GM19324 (cell line): Measurements from ENCODE around the gene DUOX2.
"Not testable (repeated sequence)": the region's sequence is repeated elsewhere in the genome, so short reads cannot be mapped to it uniquely, and the experiment has no call there.

Source experiments
- ATAC-seq: cut with Tn5 transposase; IDR thresholded peaks from one replicate; pipeline ENCODE4 v1.9.1; 2021; ENCODE audit warnings: mild to moderate bottlenecking, moderate library complexity; ENCODE audit not compliant: unreplicated experiment, low FRiP score

Gene DUOX2

GRCh38 chr15:45104170-45104569, 9.8 kb downstream of the DUOX2 start:
- not testable (repeated sequence) for ATAC-seq

DNA sequence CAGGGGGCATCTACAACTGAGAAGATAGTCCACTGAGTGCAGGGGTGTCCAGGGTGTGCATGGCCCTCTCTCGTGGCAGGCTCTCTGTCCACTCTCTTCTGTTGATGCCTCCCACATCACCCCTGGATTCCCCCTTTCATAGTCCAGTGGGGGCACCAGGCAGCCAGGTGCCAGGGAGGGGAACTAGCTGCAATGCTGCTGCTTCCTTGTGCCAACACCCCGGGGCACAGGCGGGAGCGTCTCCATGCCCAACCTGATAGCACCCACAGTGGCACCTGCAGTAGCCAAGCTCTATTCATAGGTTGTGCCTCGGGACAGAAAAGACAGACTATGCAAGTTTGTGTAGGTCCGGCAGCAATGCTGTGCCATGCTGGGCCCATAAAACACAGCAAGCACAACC, 11.7 kb downstream of the DUOX2 start:
- ATAC-seq: no peak

DNA sequence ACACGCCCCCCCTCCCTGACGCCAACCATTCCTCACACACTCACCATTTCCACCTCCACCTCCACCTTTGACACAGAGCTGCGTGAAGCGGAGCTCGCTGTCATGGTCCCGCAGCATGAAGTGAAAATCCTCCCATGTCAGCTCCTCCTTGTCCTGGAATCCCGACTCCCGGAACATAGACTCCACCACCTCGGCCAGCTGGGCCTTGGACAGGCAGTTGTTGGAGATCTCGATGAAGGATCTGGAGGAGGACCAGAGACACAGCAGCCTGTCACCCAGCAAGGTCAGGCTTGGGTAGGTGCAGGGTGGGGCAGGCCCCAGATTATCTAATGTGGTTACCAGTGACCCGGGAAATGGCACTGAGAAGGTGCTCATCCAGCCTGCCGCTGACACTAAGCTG, 12.2 kb downstream of the DUOX2 start:
- no peak for ATAC-seq

GRCh38 chr15:45100884-45101625, 12.9 kb downstream of the DUOX2 start:
- ATAC-seq: no peak

- no peak for ATAC-seq
Observed at GRCh38 chr15:45099549-45100165, 14.3 kb downstream of the DUOX2 start.

GRCh38 chr15:45097466-45097865, 16.5 kb downstream of the DUOX2 start:
- ATAC-seq: no peak

DNA sequence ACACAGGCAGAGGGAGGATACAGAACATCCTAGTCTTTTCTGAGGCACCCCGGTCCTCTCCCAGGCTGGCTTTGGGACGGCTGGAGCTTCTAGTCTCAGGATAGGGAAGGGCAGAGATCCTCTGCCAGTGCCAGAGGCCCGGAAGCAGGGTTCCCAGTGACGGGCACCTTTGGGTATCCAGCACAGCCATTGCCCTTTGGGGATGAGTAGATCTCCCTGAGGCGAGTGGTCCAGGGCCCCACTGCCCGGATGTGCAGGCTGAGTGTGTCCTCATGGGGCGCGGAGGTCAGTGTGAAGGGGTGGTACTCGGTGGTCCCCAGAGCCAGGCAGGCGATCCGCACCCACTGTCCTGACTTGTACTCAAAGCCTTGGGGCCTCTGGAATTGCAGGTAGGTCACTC, 18.3 kb downstream of the DUOX2 start:
- ATAC-seq: no peak

GRCh38 chr15:45094358-45094730, 19.6 kb downstream of the DUOX2 start:
- ATAC-seq: no peak

DNA sequence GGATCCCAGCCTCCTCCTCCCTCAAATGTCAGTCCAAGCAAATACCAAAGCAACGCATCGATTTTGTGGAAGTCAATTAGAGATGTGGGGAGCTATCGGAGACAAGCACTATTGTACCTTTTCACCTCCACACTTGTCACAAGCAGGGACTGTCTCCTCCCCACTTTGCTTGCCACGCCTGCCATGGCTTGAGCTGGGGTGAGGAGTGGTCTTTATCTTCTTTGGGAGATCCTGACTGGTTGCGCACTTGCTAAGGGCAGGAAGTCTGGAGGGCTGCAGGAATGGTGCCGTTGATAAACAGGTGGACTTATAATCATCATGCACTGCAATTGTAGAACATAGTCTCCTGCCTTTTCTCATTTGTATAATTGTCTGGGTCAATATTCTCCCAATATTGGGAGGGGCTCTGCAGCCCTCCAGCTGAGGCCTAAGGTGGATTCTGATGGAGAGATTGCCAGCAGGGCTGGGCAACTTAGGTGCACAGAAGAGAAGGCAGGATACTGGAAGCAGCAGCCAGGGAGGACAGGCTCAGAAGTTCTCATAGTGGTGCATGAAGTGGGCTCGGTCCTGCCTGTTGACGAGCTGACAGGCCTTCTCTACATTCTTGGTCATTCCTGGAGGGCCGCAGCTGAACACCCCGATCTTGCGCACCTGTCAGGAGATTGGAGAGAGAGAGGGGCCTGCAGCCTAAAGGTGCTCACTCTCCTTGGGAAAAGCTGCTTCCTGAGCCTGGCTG, 20.2 kb downstream of the DUOX2 start:
- ATAC-seq: no peak

DNA sequence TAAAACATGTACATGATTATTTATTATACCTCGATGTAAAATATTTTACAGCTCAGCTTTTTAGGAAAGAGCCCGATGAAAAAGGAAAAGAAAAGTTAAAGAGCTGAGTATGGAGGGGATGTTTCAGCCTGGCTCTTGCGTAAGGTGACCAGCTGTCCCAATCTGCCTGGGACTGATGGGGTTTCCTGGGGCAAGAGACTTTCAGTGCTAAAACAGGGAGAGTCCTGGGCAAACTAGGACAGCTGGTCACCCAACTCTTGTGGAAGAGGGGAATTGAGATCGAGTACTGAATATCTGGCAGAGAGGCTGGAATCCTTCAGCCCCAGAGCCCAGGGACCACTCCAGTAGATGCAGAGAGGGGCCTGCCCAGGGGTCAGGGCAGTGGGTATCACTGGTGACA, 21.0 kb downstream of the DUOX2 start:
- ATAC-seq: no peak

DNA sequence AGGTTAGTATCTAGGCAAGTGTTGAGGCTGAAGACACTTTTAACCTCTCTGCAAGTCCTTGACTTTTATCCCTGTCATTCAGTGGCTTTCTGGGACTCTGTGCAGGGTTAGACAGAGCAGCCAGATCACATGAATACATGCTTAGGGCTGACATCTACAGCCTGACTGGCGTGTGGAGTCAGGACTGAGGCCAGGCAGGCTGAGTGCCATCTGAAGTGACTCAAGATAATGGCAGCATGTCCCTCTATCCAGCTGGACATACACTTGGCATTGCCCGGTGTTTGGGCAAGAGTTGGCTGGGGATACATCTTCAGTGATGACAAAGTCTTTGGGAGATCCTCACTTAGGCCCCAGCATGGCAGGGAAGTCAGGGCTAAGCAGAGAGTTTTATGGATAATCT, 22.4 kb downstream of the DUOX2 start:
- ATAC-seq: no peak

- ATAC-seq: no peak
Observed at GRCh38 chr15:45091161-45091560, 22.8 kb downstream of the DUOX2 start.

DNA sequence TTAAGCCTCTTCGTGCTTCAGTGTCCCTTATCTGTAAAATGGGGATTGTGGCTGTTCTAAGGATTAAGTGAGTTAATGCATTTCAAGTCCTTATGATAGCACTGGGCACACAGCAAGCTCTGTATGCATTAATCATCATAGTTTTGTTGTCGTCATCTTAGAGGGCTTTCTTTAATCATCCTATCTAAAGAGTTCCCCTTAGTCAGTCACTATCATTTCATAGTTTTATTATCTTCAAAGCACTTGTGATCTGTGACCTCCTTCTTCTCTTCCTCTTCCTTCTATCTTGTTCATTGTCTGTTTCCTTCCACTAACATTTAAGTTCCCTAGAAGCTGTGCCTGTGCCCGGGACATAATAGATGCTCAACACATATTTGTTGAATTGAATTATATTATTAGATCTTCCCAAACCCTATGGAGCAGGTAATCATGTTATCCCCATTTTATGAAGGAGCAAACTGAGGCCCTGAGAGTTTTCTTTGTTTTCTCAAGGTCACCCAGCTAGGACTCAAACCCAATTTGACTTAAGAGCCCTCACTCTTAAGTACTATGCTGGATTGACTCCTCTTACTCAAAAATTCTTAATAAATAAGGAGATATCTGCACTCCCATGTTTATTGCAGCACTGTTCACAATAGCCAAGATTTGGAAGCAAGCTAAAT, 24.1 kb downstream of the DUOX2 start:
- no peak for ATAC-seq

DNA sequence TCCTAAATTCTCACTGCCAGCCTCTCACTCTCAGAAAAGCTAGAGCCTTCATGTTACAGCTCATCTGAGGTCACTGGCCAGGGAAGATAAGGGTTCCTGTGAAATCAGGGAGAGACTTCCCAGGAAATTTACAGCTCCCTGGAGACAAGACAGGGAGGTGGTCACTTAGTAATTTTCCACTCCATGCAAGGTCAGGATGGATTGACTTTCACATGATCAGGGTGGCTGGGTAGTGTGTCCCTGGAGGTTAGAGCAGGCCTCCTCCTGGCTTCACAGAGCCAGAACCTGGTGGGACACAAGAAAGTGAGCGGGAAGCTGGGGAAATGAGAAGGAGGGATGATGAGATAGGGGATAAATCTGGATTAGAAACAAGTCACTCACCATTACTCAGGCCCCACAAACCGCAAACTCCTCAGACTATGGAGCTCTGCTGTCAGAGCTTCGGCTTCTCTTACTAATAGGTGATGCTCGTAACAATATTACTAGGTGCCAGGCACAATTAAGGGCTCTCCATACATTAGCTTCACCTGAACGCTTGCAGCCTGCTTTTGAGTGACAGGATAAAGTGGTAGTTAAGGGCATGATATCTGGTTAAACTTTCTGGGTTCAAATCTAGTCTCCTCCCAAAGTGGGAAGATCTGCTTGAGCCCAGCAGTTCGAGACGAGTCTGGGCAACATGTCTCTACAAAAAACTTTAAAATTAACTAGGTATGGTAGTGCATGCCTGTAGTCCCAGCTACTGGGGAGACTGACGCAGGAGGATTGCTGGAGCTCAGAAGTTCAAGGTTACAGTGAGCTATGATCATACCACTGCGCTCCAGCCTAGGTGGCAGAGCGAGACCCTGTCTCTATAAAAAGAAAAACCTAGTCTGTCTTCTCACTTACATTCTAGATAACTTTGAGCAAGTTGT, 24.9 kb downstream of the DUOX2 start:
- no peak for ATAC-seq

- ATAC-seq: no peak
Observed at GRCh38 chr15:45087513-45087912, 26.5 kb downstream of the DUOX2 start.

GRCh38 chr15:45084163-45084562, 29.8 kb downstream of the DUOX2 start:
- no peak for ATAC-seq

DNA sequence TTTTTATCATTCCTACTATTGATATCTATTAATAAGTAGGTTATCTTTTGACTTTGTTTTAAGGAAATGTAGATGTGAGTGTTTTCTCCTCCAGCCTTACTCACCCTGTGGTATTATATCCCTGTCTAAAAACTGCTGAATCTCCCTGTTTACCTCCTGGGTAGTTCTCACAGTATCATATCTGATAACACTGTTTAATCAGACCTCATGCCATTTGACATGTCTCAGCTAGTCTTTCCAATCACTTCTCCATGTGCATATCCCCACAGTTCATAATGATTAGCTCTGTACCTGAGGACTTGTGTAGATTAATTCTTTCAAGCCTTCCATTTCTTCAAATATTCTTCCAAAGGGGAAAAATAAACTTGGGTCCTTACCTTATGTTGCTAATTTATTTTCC, 30.7 kb downstream of the DUOX2 start:
- ATAC-seq: no peak

DNA sequence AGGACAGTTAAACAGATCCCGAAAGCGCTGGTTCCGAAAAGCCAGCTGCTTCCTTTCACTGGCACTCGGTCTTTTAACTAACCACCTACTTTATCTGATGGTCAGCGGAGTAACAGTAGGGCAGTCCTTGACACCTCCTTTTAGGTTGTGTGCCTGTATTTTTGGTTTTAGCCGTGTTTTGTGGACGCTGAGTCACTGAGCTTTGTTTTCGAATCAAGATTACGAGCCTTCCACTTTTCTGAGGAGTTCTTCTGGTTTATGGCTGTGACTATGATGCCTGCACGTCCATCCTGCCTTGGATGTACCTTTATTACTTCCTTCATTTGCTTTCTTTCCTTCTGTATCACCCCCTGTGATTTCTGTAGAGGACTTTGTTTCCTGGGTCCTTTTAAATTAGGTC, 31.6 kb downstream of the DUOX2 start:
- not testable (repeated sequence) for ATAC-seq

DNA sequence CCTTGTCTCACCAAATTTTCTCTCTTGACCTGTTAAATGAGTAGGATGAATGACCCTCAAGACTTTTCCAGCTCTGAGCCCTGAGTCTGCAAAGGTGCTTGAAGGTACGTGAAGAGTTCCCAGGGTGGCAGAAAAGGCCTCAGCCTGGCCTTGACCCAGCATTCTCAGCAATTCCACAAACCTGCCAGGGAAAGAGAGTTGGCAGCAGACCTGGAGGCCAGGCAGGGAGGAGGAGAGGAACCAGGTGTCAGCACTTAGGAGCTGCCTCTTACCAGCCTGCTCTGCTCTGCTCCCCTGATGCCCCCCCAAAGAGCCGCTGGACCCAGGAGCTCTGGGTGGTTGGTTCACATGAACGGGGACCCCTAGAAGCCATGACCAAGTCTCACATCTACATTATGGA, 33.4 kb downstream of the DUOX2 start:
- not testable (repeated sequence) for ATAC-seq

DNA sequence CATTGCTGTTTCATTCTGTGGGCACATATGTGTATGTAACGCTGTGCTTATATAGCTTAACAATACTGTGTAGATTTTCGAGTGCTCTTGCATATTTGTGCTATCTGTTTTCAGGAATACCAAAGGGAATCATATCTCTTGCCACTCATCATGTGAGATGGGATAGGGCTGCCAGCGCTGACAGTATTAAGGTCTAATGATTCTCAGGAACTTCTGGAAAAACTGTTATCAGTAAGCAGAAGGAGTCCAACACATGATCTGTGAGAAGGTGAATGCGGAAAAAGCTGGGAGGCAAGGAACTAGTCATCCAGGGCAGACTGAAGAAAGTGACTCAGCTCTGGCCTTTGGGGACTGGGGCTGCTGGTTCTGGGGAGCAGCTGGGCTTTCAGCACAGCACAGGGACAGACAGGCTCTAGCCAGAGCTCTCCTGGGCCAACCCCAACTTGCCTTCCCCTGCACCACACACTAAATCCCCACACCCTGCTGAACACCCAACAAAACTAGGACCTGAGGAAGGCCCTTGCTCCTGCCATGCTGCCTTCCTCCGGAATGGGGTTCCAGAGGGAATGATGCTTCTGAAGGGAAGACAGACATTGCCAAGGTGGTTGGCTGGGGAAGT, 34.2 kb downstream of the DUOX2 start:
- not testable (repeated sequence) for ATAC-seq
